Upper lobe of left lung (tissue), 6 donors: ENCODE data around the gene DPF3. TPM values are rescaled to one million over a fixed set of nuclear protein-coding genes. Genes with fewer than 3 reads are reported as not detected.

Source experiments
- ATAC-seq, 2 donors: fragments of 200-7000 bp; cut with Tn5 transposase; one replicate each; pipeline ENCODE4 v1.9.1; 2022; ENCODE audit warnings: mild to moderate bottlenecking in 2 of 2, moderate library complexity in 2 of 2; ENCODE audit not compliant: low FRiP score in 2 of 2
- DNase-seq, 2 donors: peaks; one replicate each; pipeline ENCODE4 v3.0.0-alpha.2; 2019 to 2020
- H3K27ac ChIP-seq, 4 donors: fragments of 200-600 bp; sonication (generic); one replicate each; pipeline ENCODE4 v1.5.1; 2016 to 2019
- H3K27me3 ChIP-seq, 4 donors: fragments of 200-600 bp; sonication (generic); one replicate each; pipeline ENCODE4 v1.5.1; 2017 to 2019
- H3K36me3 ChIP-seq, 4 donors: fragments of 200-600 bp; sonication (generic); one replicate each; pipeline ENCODE4 v1.5.1; 2016 to 2019
- H3K4me1 ChIP-seq, 4 donors: fragments of 200-600 bp; sonication (generic); one replicate each; pipeline ENCODE4 v1.5.1; 2018 to 2019
- H3K4me3 ChIP-seq, 4 donors: fragments of 200-600 bp; sonication (generic); one replicate each; pipeline ENCODE4 v1.5.1; 2017 to 2019; ENCODE audit warnings: mild to moderate bottlenecking in 2 of 4, moderate library complexity in 1 of 4
- H3K9me3 ChIP-seq, 4 donors: fragments of 200-600 bp; sonication (generic); one replicate each; pipeline ENCODE4 v1.5.1; 2018 to 2019
- CTCF ChIP-seq, 6 experiments: fragments of 450-650 bp in 4 of 6; fragments of 200-600 bp in 2 of 6; sonication (generic) in 2 of 6; IDR thresholded peaks; one replicate each; pipeline ENCODE4 v1.5.1; 2016 to 2019; ENCODE audit warnings: antibody characterized with exemption in 6 of 6
- EP300 ChIP-seq, 4 donors: sonication (generic); formaldehyde crosslinking; IDR thresholded peaks; one replicate each; pipeline ENCODE4 v1.5.1; 2017; ENCODE audit warnings: antibody characterized with exemption in 4 of 4, control low read depth in 2 of 4
- POLR2A ChIP-seq, 4 donors: fragments of 450-650 bp; IDR thresholded peaks; one replicate each; pipeline ENCODE4 v1.5.1; 2016 to 2017; ENCODE audit warnings: antibody characterized with exemption in 4 of 4, mild to moderate bottlenecking in 2 of 4
- POLR2AphosphoS5 ChIP-seq, 2 donors: sonication (generic); formaldehyde crosslinking; IDR thresholded peaks; one replicate each; pipeline ENCODE4 v1.5.1; 2017; ENCODE audit warnings: antibody characterized with exemption in 2 of 2
- WGBS, 2 donors: methylation state at CpG; one replicate each; pipeline ENCODE4 v1.1.5; 2017 to 2018; 5-methylcytosine and 5-hydroxymethylcytosine counted together
- total RNA-seq, 6 donors: library from RNA; depleted of rRNA in 4 of 6; stranded (reverse); fragments of >200 nt in 4 of 6; gene quantifications; one replicate each; pipeline versions ENCODE4 v1.1.0 to v1.2.1, GENCODE V29; 2016 to 2021
- donor health status: DM: no; HTN: no; CAD: no; lungs with moderate emphysema.
- donor health status: DM: no; HTN: yes; CAD: no; lungs with severe emphysema.

DPF3 gene
- total RNA-seq, 6 donors from 2014 or later = 0.30 to 1.3 (median 1.0) TPM

- no peak for ATAC-seq
- Histone ChIP-seq H3K9me3 (no peaks in the 10 kb centered on the region), H3K4me1 (no peaks in the 10 kb centered on the region), H3K27me3 (no peaks in the 10 kb centered on the region), H3K36me3 (no peaks in the 10 kb centered on the region), H3K4me3 (no peak overlapping the region), H3K27ac (no peak overlapping the region)
- DNase-seq = no peak
- no peak for TF ChIP-seq CTCF (IDR thresholded peaks at IDR 0.05)
- TF ChIP-seq POLR2A (IDR thresholded peaks at IDR 0.05) = no peak
- no peak for TF ChIP-seq POLR2AphosphoS5 (IDR thresholded peaks at IDR 0.05)
- TF ChIP-seq EP300 (IDR thresholded peaks at IDR 0.05) = no peak
- 60 to 67% methylated on average over 9 of the region's 9 CpGs for WGBS, 2 donors
These were observed 167.5 kb downstream of the DPF3 start for GRCh38 chr14:72726444-72726843.

GRCh38 chr14:72723858-72724530 lies 169.9 kb downstream of the DPF3 start:
- ATAC-seq (no peak), DNase-seq (no peak)
- Histone ChIP-seq H3K4me1 (no peaks in the 10 kb centered on the region), H3K36me3 (no peaks in the 10 kb centered on the region), H3K9me3 (no peaks in the 10 kb centered on the region), H3K27me3 (no peaks in the 10 kb centered on the region), H3K27ac (no peak overlapping the region), H3K4me3 (no peak overlapping the region)
- 50 to 51% methylated on average over 6 of the region's 6 CpGs for WGBS, 2 donors
- TF ChIP-seq POLR2AphosphoS5 (IDR thresholded peaks at IDR 0.05) (no peak), POLR2A (IDR thresholded peaks at IDR 0.05) (no peak), EP300 (IDR thresholded peaks at IDR 0.05) (no peak)

GRCh38 chr14:72722201-72722785 lies 171.6 kb downstream of the DPF3 start:
- Histone ChIP-seq H3K27me3 (no peaks in the 10 kb centered on the region), H3K27ac (no peak overlapping the region), H3K36me3 (no peaks in the 10 kb centered on the region), H3K4me1 (no peaks in the 10 kb centered on the region), H3K9me3 (no peaks in the 10 kb centered on the region), H3K4me3 (no peak overlapping the region)
- no peak for ATAC-seq
- WGBS, 2 donors = 89 to 93% methylated on average over 8 to 10 of the region's 11 CpGs
- peak in 1 of 2 donors; percentile 67 for DNase-seq
- no peak for TF ChIP-seq POLR2A (IDR thresholded peaks at IDR 0.05)
- no peak for TF ChIP-seq POLR2AphosphoS5 (IDR thresholded peaks at IDR 0.05)
- TF ChIP-seq CTCF (IDR thresholded peaks at IDR 0.05) = no peak
- TF ChIP-seq EP300 (IDR thresholded peaks at IDR 0.05) = no peak

GRCh38 chr14:72721083-72721482 lies 172.8 kb downstream of the DPF3 start:
- DNase-seq (no peak), ATAC-seq (no peak)
- H3K9me3 ChIP-seq = no peaks in the 10 kb centered on the region
- no peak overlapping the region for H3K27ac ChIP-seq
- H3K4me3 ChIP-seq = no peak overlapping the region
- TF ChIP-seq POLR2A (IDR thresholded peaks at IDR 0.05) = no peak
- TF ChIP-seq POLR2AphosphoS5 (IDR thresholded peaks at IDR 0.05) = no peak
- no peak for TF ChIP-seq CTCF (IDR thresholded peaks at IDR 0.05)
- no peak for TF ChIP-seq EP300 (IDR thresholded peaks at IDR 0.05)
- H3K4me1 ChIP-seq = no peaks in the 10 kb centered on the region
- H3K36me3 ChIP-seq = no peaks in the 10 kb centered on the region
- no peaks in the 10 kb centered on the region for H3K27me3 ChIP-seq

GRCh38 chr14:72717220-72717619 lies 176.7 kb downstream of the DPF3 start:
- Histone ChIP-seq H3K27me3 (no peaks in the 10 kb centered on the region), H3K27ac (no peak overlapping the region), H3K36me3 (no peaks in the 10 kb centered on the region), H3K4me3 (no peak overlapping the region), H3K9me3 (no peaks in the 10 kb centered on the region), H3K4me1 (no peaks in the 10 kb centered on the region)
- WGBS, 2 donors = 93 to 100% methylated on average over 2 of the region's 2 CpGs
- ATAC-seq (no peak), DNase-seq (no peak)
- no peak for TF ChIP-seq CTCF (IDR thresholded peaks at IDR 0.05)
- no peak for TF ChIP-seq EP300 (IDR thresholded peaks at IDR 0.05)
- no peak for TF ChIP-seq POLR2A (IDR thresholded peaks at IDR 0.05)
- no peak for TF ChIP-seq POLR2AphosphoS5 (IDR thresholded peaks at IDR 0.05)
